Measurements from ENCODE around the gene OSTM1. TPM values are rescaled to one million over a fixed set of nuclear protein-coding genes. Genes with fewer than 3 reads are reported as not detected.

OSTM1 gene
- total and polyA plus RNA-seq, 3 donors from 2014 or later, result 38.3 to 63.8 (median 47.6) TPM

DNA sequence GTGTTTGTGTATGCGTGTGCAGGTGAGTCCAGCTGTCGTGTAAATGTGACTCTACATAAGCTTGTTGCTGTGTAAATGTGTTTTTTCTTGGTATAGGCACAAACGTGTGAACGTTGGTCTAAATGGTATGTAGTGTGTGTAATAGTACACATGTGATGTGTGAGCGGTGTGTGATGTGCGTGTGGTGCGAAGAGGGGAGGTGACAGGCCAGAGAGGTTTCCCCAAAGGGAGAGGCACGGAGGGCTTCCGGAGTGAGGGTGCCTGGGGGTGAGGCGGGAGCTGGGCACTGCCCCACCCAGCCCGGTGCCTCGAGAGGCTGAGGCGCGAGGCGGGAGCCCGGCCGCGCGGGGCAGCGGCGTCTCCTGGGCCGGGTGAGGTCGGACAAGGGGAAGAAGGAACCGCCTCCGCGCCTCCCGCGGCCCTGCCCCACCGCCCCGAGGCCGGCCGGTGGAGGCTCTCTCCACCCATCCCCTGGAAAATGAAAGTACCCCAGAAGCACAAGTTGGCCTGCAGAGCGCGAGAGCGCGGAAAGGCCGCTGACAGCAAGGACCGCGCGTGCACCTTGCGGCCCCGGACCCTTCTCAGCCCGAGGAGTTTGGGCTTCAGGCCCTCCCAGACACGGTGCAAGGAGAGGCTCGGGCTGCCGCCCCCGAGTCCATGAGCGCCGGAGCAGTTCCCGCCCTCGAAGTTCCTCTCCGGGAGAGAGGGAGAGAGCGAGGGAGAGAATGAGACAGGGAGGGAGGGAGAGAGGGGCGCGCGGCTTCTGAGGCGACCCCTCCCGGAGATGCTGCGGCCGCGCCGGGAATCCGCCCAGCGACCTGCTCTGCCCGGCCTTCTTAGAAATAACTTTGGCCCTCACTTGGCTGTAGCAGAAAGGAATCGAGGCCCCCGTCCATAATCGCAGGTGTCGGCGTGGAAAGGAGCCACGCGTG is 43.2 kb upstream of the OSTM1 start:
- WGBS, 2 donors, result 1 to 2% methylated on average over 38 to 70 of the region's 72 CpGs
- DNase-seq, result no peak
- Histone ChIP-seq H3K4me1 (peaks cover 40% of the 10 kb centered on the region), H3K27ac (no peak overlapping the region), H3K4me3 (peak overlapping the region; percentile 53 to 63), H3K27me3 (no peaks in the 10 kb centered on the region), H3K9me3 (no peaks in the 10 kb centered on the region), H3K36me3 (ENCODE audit: low read depth, missing control alignments) (no peaks in the 10 kb centered on the region)
- intact Hi-C loops (cut with DNase I; ENCODE audit: low total_unique reads), result loop anchor here (10.0 kb wide), 1 partner anchor 377 kb away; no protein-coding TSS in a partner anchor
- no peak for TF ChIP-seq POLR2A (IDR thresholded peaks at IDR 0.05)
- TF ChIP-seq CTCF (IDR thresholded peaks at IDR 0.05), result no peak

DNA sequence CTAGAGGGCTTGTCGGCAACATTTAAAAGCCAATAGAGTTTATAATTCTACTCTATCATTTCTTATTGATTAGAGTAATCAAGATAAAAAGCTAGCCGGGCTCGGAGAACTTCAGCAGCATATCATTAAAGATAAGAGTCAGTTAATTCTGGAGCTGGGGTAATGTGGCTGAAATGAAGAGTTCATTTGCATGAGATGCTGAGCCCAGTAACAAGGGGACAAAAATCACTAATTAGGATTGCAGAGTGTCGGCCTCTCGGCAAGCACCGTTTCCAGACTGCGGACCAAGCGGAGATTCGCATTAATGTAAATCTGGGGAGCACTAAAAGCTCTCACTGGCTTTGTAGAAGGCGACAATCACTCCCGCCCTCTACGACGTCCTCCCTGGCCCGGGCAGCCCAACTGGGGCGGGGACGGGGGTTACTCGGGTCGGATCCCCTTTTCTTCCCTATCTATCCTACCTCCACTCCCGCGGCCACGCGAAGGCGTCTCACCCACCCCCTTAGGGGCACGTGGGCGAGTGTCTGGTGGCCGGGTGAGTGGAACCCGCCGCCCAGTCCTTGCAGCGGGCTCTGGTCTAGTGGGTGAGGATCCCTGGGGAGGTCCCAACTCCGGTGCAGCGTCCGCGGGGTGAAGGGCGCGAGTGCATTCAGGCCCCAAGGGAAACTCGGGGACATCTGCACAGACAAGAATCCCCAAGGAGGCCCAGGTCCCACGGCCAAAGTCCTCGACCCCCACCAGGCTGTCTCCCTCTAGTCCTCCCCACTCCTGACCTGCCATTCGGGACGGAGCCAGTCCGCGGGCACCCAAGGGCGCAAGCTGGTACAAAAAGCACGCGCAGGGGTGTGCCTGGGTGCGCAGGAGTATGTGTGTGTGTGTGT is 42.2 kb upstream of the OSTM1 start:
- Histone ChIP-seq H3K9me3 (no peaks in the 10 kb centered on the region), H3K4me1 (peaks cover 40% of the 10 kb centered on the region), H3K27ac (no peak overlapping the region), H3K4me3 (no peak overlapping the region), H3K27me3 (no peaks in the 10 kb centered on the region), H3K36me3 (ENCODE audit: low read depth, missing control alignments) (no peaks in the 10 kb centered on the region)
- TF ChIP-seq POLR2A (IDR thresholded peaks at IDR 0.05) (no peak), CTCF (IDR thresholded peaks at IDR 0.05) (no peak)
- intact Hi-C loops (cut with DNase I; ENCODE audit: low total_unique reads), result loop anchor here (10.0 kb wide), 1 partner anchor 378 kb away; no protein-coding TSS in a partner anchor
- DNase-seq, result no peak
- 20 to 27% methylated on average over 30 to 46 of the region's 46 CpGs for WGBS, 2 donors

- WGBS, 2 donors, result 9 to 14% methylated on average over 20 of the region's 20 CpGs
- Histone ChIP-seq H3K27ac (no peak overlapping the region), H3K9me3 (no peaks in the 10 kb centered on the region), H3K36me3 (ENCODE audit: low read depth, missing control alignments) (no peaks in the 10 kb centered on the region), H3K27me3 (no peaks in the 10 kb centered on the region), H3K4me3 (no peak overlapping the region), H3K4me1 (peaks cover 40% of the 10 kb centered on the region)
- TF ChIP-seq CTCF (IDR thresholded peaks at IDR 0.05), result no peak
- TF ChIP-seq POLR2A (IDR thresholded peaks at IDR 0.05), result no peak
- peak; percentile 42 for DNase-seq
- intact Hi-C loops (cut with DNase I; ENCODE audit: low total_unique reads), result loop anchor here (10.0 kb wide), 1 partner anchor 379 kb away; no protein-coding TSS in a partner anchor
These were observed 41.1 kb upstream of the OSTM1 start for GRCh38 chr6:108115598-108116058.

GRCh38 chr6:108114841-108115597 is 40.5 kb upstream of the OSTM1 start:
- Histone ChIP-seq H3K9me3 (no peaks in the 10 kb centered on the region), H3K4me1 (peaks cover 40% of the 10 kb centered on the region), H3K36me3 (ENCODE audit: low read depth, missing control alignments) (no peaks in the 10 kb centered on the region), H3K27ac (no peak overlapping the region), H3K27me3 (no peaks in the 10 kb centered on the region), H3K4me3 (peak overlapping the region; percentile 22 to 50)
- intact Hi-C loops (cut with DNase I; ENCODE audit: low total_unique reads), result loop anchor here (5.0 to 10.0 kb wide), 2 partner anchors 380 to 412 kb away; no protein-coding TSS in a partner anchor
- TF ChIP-seq POLR2A (IDR thresholded peaks at IDR 0.05) (no peak), CTCF (IDR thresholded peaks at IDR 0.05) (no peak)
- 1 to 2% methylated on average over 48 to 50 of the region's 50 CpGs for WGBS, 2 donors
- DNase-seq, result peak; percentile 54

All from testis (tissue), 3 donors.